Thyroid gland (tissue), 4 donors: ENCODE measurements around the gene KCNQ1.

ENCODE experiments used
- CTCF ChIP-seq, 6 experiments: fragments of 200-600 bp in 3 of 6; fragments of 450-650 bp in 3 of 6; sonication (generic) in 3 of 6; IDR thresholded peaks; one replicate each; pipeline ENCODE4 v1.5.1; 2016 to 2019; ENCODE audit warnings: antibody characterized with exemption in 6 of 6, mild to moderate bottlenecking in 2 of 6, inconsistent platforms in 1 of 6, moderate library complexity in 1 of 6
- POLR2A ChIP-seq, 2 donors: fragments of 450-650 bp; IDR thresholded peaks; one replicate each; pipeline ENCODE4 v1.6.1; 2017; ENCODE audit warnings: antibody characterized with exemption in 2 of 2, mild to moderate bottlenecking in 2 of 2, moderate library complexity in 1 of 2

GRCh38 chr11:2880646-2881045 is 435.8 kb downstream of the KCNQ1 start:
- no peak for TF ChIP-seq CTCF (IDR thresholded peaks at IDR 0.05)
- TF ChIP-seq POLR2A (IDR thresholded peaks at IDR 0.05): no peak
